Measurements from ENCODE around the gene PRR4.

The PRR4 gene

DNA sequence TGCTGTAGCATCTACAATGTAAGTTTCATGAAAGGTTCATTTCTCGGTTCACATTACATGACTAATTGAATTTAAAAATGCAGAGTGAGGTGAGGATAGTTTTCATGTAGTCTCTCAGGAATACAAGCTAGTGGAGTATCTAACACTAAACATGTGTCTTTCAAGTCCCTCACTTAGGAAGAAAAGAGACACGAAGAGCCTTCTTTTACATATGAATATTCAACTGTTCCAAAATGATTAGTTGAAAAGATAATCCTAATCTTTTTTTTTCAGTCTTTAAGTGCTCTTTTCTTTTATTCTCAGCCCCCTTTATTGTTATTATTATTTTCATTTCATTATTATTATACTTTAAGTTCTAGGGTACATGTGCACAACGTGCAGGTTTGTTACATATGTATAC, 10.8 kb downstream of the PRR4 start:
- H3K27ac ChIP-seq: no peak overlapping the region
- no peak for TF ChIP-seq ZFX (IDR thresholded peaks at IDR 0.05)
- TF ChIP-seq, protein P1, sequence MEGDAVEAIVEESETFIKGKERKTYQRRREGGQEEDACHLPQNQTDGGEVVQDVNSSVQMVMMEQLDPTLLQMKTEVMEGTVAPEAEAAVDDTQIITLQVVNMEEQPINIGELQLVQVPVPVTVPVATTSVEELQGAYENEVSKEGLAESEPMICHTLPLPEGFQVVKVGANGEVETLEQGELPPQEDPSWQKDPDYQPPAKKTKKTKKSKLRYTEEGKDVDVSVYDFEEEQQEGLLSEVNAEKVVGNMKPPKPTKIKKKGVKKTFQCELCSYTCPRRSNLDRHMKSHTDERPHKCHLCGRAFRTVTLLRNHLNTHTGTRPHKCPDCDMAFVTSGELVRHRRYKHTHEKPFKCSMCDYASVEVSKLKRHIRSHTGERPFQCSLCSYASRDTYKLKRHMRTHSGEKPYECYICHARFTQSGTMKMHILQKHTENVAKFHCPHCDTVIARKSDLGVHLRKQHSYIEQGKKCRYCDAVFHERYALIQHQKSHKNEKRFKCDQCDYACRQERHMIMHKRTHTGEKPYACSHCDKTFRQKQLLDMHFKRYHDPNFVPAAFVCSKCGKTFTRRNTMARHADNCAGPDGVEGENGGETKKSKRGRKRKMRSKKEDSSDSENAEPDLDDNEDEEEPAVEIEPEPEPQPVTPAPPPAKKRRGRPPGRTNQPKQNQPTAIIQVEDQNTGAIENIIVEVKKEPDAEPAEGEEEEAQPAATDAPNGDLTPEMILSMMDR (conservative IDR thresholded peaks at IDR 0.05): no peak

DNA sequence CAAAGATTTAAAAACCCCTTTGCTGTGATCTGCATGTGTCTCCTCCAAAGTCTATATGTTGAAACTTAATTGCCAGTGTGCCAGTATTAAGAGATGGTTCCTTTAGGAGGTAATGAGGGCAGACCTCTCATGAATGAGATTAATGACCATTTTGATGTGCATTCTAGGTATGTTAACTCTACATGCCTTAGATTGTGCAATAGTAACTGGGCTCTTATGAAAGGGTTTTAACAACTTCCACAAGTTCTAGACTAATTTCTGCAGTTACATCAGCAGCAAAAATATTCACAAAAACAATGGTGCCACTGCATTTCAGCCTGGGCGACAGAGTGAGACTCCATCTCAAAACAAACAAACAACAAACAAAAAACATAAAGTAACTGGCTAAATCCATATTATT, 19.3 kb downstream of the PRR4 start:
- H3K27ac ChIP-seq: no peak overlapping the region
- TF ChIP-seq, protein P1 (conservative IDR thresholded peaks at IDR 0.05): no peak
- no peak for TF ChIP-seq ZFX (IDR thresholded peaks at IDR 0.05)

DNA sequence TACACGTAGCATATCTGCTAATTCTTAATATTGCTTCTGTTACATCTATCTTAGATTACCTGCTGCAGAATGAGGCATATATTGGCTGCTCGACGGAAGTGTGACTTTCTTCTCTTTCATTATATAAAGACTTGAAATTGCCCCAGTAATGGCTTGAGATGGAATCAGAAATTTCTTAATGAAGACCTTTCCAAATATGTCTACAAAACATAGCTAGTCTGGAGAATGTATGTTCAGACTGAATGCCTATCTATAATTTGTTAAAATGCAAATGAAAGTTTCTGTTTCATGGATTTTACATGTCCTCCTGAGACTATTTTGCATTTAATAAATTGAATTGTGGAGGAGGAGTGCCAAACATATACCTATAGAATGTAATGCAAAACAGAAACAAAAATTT, 23.0 kb downstream of the PRR4 start, which contains the start of gene TAS2R10:
Gene TAS2R10, minus strand, starts transcription at position 101 of the 400 bp plus-strand sequence. Its CDS starts 89 bp downstream, at position 12.
- TF ChIP-seq, protein P1 (conservative IDR thresholded peaks at IDR 0.05): no peak
- TF ChIP-seq ZFX (IDR thresholded peaks at IDR 0.05): no peak
- H3K27ac ChIP-seq: no peak within 1 kb of the TSS

DNA sequence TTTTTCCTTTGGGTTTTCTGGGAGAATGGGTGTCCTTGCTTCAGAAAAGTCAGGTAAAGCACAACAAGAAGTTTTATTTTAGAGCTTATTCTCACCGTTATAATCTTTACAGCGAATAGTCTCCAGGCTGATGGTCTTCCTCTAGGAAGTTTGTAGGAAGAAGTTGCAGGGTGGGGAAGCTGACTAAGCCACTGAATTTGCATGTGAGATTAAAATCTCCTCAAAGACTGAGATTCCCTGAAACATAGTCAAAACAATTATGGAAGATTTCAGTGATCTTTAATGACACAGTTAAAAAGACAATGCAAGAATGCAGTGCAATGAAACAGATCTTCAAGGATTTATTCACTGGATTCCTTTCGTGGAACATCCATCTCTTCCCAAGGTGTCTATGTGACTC, 24.3 kb downstream of the PRR4 start:
- H3K27ac ChIP-seq: no peak overlapping the region
- no peak for TF ChIP-seq ZFX (IDR thresholded peaks at IDR 0.05)
- TF ChIP-seq, protein P1 (conservative IDR thresholded peaks at IDR 0.05): no peak

DNA sequence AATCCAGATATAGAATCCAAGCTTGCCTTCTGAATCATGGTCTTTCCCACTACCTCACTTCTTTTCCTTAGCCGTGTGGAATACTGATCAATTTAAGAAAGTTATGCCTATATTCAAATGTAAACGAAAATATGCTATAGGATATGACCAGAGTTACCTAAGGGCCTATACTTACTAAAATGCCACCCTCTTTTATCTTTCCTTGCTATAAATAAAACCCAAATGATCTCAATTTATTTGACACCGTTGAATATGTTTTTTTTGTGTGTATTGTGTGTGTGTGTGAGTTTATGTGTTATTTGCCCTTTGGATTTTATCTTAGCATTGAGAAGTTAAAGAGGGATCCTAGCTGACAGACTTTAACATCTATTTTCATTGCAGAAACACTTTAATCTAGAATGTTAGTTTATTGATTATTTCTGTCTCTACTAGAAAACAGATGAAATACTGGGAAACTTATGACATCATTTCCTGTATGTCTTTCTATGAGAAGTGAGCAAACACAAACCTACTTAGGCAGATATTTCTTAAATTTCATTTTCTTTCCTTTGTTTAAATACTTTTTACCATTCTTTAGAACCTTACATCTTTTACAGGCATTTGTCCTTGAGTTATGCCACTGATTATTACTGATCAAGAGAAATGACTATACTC, 37.3 kb downstream of the PRR4 start:
- TF ChIP-seq, protein P1 (conservative IDR thresholded peaks at IDR 0.05): no peak
- no peak for TF ChIP-seq ZFX (IDR thresholded peaks at IDR 0.05)
- H3K27ac ChIP-seq: no peak overlapping the region

DNA sequence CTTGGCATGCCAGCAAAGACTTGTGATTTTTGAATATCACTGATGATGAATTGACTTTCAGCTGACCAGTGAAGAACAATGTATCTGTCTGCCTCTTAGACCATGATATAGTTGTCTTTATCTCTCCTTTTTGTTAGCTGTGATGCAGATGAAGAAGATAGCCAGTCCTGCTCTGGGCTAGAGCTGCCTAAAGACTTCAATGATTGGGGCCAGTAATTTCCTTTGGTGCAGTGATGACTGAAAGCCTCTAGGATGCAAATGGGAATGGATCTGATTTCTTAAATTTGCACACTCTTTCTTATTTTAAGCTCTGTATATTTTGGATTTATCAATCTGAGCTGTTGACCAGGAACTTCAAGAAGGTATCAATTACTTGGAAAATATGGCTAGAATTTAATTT, 39.2 kb downstream of the PRR4 start, which contains the start of gene TAS2R9:
Gene TAS2R9, minus strand, starts transcription at position 101 of the 400 bp plus-strand sequence. Its CDS starts 93 bp downstream, at position 8.
- no peak within 1 kb of the TSS for H3K27ac ChIP-seq

DNA sequence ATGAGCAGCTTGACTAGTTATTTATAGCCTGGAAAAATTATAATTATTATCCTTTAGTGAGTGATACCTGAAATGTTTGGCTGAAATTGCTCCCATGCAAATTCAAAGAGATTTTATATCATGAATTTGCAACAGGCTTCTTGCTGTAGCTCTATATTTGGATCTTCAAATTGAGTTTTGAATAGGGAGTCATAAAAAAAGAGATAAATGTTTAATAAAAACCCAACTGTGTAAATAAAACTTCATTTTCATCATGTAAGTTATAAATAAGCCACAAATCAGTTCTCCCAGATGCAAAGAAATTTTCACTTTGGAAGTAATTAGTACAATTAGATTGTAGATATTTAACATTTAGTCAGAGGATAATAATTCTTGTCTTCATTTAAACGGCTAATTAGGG, 42.1 kb downstream of the PRR4 start, which contains the start of gene TAS2R8:
Gene TAS2R8, minus strand, starts transcription at position 101 of the 400 bp plus-strand sequence. CDS start 306 bp downstream, outside the sequence.
- no peak for TF ChIP-seq ZFX (IDR thresholded peaks at IDR 0.05)
- TF ChIP-seq, protein P1 (conservative IDR thresholded peaks at IDR 0.05): no peak
- no peak within 1 kb of the TSS for H3K27ac ChIP-seq

More for the DNA sequence above, 39.2 kb downstream of the PRR4 start, which contains the start of gene TAS2R9:
- TF ChIP-seq, protein P1 (conservative IDR thresholded peaks at IDR 0.05): no peak
- no peak for TF ChIP-seq ZFX (IDR thresholded peaks at IDR 0.05)

Data from C4-2B (cell line).